ENCODE data around the gene MRPL4.

The MRPL4 gene

DNA sequence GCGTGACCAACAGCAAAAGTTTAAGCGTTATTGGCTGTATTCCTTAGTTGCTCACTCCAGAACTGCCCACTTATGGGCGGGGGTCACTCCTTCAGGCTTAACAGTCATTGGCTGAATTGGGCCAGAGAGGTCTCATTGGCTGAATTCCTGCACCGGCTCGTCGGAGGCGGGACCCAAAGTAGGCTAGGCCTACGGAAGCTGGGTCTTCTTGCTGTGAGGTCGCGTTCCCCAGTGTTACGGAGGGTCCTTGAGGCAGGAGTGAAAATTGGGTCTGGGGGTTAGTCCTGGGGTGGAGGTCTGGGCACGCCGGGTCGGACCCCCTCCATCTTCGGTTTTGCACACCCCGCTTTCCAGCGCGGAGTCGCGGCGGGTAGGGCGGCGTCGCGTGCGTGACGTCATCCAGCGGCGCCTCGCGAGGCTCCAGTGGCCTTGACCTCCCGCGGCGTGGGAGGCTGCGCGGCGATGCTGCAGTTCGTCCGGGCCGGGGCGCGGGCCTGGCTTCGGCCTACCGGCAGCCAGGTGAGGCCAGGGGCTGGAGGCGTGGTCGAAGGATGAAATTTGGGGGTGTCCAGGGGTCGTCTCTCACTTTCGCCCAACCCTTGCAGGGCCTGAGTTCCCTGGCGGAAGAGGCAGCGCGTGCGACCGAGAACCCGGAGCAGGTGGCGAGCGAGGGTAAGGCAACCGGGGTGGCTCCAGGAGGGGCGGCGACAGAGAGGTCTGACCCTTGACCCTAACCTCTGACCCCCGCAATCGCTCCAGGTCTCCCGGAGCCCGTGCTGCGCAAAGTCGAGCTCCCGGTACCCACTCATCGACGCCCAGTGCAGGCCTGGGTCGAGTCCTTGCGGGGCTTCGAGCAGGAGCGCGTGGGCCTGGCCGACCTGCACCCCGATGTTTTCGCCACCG, at the start of gene MRPL4:
MRPL4 (plus strand) TSS at position 423 of the 903 bp plus-strand sequence; CDS start at position 463, 40 bp downstream.
- DNase-seq = peak; percentile 98 to 99

DNA sequence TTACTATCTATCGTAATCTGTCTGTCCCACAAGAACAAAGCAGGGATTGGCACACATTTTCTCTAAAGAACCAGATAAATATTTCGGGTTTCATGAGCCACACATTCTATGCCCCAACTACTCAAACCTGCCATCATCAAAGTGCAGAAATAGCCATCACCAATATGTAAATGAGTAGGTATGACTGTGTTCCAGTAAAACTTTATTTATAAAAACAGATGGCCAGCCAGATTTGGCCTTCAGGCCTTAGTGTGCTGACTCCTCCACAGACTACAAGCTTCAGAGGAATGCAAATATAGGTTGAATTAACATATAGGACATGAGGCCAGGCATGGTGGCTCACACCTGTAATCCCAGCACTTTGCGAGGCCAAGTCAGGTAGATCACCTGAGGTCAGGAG, 48.3 kb upstream of the MRPL4 start:
- DNase-seq = no peak

DNA sequence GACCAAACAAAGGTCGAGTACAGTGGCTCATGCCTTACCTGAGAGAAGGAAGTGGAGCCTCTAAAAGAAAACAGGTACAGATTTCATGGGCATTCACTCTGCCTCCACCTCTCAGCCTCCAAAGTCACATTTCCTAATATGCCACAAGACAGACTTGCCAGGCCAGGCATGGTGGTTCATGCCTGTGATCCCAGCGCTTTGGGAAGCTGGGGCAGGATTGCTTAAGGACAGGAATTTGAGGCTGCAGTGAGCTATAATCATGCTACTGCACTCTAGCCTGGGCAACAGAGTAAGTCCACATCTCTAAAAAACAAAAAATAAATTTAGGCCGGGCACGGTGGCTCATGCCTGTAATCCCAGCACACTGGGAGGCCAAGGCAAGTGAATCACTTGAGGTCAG, 46.4 kb upstream of the MRPL4 start:
- no peak for DNase-seq

DNA sequence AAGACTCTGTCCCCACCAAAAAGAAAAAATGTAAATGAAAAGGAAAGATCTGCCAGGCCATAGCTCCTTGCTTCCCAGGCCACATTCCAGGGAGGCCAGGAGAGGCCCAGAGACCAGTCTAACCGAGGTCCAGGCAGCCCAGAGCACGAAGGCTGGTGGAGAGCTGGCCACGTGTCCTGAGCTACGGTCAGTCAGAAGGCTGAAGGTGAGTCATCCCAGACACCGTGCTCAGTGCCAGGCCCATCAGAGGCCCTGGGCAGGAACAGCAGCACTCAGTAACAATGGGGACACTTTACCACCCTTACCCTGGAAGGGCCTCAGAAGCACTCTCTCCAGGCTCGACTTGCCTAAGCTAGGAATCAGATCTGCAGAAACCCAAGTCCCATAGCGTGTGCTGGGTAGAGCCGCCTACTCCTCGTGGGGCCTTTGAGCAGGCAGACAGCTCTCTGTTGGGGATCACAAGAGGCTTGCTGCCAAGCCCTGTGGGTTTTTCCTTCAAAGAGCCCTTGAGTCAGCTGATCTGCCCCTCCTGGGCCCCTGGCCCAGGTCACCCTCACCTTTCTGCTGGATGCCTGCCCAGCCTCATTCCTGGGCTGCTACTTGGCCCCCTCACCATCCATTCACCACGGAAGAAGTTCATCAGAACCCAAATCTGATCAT, 45.7 kb upstream of the MRPL4 start:
- no peak for DNase-seq

DNA sequence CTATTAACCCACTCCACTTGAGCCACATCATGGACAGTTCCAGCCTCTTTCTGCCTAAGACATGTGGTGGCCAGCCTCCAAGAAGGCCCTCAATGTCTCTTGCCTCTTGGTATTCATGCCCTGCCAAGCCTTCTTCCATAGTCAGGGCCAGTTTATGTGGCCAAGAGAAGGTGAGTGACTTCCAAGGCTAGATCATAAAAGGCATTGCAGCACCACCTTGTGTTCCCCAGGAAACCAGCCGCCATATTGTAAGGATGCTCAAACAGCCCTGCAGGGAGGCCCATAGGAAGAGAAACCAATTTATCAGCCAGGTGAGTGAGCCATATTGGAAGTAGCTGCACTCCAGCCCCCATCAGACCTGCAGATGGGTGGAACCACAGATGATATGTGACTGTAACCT, 45.0 kb upstream of the MRPL4 start:
- DNase-seq = no peak

DNA sequence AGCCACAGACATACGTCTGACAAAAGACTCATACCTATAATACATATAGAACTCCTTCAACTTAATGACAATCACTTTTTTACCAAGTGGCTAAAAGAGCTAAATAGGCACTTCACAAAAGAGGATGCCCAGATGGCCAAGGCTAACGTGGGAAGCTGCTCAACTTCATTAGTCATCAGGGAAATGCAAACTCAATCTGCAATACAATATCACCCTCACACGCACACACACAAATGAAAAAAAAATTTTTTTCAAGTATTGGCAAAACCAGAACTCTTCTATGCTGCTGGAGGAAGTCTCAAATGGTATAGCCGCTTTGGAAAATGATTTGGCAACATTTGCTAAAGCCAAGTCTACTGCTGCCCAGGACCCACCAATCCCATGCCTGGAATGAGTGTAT, 42.7 kb upstream of the MRPL4 start:
- no peak for DNase-seq

DNA sequence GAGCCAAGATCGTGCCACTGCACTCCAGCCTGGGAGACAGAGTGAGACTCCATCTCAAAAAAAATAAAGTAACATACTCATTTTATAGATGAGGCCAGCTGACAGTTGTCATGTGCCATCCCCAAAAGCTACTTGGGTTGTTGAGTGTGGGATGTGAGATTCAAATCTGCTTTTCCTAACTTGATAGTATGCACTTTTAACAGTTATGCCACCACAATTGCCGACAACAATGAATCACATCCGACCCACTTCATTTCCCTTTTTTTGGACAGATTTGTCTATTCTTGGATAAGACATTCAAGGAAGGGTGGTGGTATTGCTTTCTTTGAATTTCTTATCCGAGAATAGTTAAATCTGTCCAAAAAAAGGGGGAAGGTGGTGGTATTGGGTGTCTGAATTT, 41.0 kb upstream of the MRPL4 start:
- DNase-seq = peak in 1 of 2 experiments; percentile 10

DNA sequence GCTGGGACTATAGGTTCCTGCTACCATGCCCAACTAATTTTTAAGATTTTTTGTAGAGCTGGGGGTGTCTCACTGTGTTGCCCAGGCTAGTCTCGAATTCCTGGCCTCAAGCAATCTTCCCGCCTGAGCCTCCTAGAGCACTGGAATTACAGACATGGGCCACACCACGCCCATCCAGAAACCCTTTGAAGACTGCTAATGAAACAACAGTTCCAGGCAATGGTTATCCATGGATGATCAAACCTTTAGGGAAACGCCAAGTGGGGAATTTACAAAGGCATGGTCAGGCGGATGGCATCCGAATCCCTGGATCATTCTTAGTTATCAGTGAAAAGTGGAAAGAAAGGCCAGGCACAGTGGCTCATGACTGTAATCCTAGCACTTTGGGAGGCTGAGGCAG, 40.3 kb upstream of the MRPL4 start:
- no peak for DNase-seq

DNA sequence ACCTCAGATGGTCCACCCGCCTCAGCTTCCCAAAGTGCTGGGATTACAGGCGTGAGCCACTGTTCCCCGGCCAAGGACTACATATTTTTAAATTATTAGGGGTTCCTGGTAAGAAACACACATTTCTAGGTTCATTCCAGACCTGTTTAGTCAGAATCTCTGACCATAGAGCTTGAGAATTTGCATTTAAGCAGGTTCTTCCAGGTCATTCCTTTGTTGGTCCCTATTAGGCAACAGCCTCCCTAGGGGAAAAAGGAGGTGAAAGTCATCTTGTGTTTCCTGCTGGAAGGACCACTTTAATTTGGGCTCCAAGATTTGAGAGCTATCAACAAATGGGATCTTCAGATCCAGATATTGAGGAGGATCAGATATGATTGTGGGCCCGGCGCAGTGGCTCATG, 37.2 kb upstream of the MRPL4 start:
- no peak for DNase-seq

DNA sequence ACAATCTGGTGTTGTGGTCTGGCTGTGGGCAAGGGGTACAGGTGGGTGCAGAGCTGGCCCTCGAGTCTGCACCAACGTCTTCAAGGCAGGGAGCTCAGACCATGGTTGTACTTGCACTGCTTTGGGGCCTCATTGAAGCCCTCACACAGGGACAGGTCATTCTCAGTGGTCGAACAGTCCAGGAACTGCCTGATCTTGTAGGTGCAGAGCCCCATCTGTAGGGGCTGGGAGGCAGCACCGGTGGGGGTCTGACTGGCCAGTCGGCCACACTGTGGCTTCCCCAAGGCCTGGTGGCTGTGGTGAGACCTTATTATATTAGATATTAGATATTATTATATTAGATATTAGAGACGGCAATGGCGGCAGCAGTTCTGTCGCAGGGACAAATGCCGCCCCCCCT, 34.9 kb upstream of the MRPL4 start:
- no peak for DNase-seq

DNA sequence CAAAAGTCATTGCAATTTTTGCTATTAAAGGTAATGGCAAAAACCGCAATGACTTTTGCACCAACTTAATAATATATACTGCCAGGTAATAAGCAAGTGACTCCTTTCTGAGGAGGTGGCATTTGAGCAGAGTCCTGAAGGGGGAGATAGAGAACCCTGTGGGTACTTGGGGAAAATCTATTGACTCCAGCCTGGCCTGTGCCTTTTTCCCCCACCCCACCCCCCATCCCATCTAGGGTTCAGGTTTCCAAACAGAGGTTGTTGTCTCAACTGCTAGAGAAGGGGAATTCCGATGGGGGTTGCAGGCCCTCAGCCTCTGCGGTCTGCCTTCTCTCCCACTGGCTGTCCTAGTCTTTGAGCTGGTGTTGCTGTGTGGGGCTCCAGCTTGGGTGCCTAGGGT, 32.3 kb upstream of the MRPL4 start:
- DNase-seq = peak; percentile 48 to 53

DNA sequence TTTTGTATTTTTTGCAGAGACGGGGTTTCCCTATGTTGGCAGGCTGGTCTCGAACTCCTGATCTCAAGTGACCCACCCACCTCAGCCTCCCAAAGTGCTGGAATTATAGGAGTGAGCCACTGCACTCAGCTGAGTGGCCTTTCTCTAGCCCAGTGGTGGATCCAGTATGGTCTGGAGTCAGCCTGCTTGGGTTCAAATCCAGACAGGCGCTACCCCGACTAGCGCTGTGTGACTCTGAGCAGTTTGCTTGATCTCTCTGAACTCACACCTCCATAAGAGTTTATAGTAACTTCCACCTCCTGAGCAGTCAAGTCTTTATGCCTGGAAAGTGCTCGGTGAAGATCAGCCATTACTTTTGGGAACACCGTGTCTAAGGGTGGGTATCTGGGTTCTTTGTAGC, 31.3 kb upstream of the MRPL4 start:
- no peak for DNase-seq

DNA sequence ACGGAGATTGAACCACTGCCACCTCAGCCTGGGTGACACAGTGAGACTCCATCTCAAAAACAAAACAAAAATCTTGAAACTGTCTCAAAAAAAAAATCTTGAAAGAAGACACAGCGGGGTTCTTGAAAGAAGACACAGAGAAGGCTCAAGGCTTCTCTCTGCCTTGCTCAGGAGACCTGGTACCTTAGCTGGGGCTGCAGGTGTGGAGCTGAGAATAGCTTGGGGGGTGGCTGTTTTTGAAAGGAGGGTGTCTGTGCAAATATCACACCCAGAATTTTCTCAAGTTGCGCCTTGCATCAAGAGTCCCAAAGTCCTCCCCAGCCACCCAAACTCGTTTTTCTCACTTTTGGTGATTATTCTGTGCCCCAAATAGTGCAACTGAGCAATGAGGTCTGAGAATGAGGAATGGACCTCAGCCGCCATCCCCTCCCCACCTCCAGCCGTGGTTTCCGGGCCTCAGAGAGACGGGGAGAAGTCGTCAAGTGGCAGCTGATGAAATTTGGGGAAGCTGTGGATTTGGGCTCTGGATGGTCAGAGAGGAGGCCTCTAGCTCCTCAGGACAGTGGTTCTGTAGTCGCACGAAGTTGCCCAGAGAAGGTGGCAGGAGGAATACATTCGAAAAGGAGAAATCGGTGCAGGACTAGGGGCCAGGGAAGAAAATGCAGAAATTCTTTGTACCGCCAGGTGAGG, 29.7 kb upstream of the MRPL4 start:
- DNase-seq = peak in 1 of 2 experiments; percentile 34

DNA sequence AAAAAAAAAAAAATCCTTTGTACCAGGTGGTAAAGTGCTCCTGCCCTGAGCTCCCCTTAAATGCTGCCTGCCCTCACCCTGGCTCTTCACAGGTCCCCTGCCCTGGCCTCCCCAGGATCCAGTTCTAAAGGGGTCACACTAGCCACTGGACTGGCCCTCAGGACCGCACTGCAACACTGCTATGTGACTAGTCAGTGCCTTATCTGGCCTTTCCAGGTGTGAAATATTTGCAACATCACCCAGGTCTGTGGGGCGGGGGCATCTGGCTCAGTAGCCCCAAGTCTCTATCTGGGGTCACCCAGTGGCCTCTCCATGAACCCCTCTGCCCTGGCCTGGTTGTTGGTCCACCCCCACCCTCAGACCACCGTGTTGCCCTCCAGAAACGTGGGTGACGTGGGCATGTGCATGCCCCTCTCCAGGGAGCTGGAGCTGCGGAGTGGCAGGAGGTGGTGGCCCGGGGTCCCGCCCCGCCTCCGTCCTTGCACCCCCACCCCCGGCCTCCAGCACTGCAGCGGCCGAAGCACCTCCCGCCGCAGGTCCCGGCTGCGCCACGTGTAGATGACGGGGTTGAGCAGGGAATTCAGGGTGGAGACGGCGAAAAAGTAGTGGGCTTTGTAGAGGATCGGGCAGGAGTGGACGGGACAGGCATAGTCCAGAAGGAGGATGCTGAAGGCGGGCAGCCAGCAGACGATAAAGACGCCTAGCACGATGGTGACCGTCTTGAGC, 28.4 kb upstream of the MRPL4 start:
- no peak for DNase-seq

DNA sequence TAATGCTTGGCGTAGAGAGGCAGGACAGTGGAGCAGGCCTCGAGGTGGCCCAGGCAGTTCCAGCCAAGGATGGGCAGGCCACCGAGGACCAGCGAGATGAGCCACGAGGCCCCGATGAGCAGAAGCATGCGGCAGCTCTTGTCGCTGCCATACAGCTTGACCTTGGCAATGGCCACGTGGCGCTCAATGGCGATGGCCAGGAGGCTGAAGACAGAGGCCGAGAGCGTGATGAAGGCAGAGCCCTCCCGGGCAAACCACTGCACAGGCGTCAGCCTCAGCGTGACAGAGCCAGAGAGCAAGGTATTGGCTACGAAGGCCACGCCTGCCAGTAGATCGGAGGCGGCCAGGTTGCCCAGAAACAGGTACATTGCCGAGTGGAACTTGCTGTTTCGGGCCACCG, 27.7 kb upstream of the MRPL4 start:
- DNase-seq = no peak

DNA sequence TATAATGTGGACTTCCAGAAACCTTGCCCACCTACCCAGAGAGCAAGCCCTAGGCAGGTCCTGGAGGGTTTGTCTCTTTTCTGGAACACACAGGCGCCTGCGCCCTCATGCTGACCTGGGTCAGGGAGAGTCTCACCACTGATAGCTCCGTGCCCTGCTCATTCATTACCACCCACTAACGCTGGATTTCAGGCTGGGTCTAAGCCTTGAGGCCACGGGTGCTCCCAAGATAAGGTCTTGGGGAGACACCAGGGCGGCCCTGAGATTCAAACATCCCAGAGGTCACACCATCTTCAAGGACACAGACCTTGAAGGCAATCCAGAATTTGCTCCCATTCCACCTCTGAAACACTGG, 26.0 kb upstream of the MRPL4 start:
- no peak for DNase-seq

DNA sequence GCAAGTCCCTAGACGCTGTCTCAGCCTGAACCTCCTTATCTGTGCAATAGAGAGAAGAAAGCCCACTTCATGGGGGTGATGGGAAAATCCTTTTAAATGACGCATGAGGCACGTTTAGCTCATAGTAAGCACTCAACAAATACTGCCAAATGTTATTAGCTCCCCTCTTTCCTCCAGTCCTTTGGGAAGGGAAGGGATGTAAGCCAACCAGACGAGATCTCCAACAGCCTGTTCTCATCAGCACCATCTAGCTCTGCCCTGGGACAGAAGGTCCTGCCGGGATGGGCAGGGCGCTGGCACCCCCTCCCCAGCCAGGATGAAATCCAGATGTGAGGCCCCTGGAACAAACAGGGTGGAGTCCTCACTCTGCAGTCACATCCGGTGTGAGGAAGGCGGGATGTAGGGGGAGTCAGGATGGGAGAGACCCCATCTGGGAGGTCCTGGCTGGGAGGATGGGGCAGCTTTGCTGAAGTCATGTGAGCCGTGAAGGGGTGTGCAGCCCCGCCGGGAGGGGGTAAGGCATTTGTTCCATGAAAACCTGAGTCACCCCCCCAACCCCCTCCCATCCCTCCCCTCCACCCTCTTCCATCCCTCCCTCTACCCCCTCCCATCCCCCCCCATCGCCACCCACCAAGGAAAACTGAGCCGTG, 25.5 kb upstream of the MRPL4 start:
- no peak for DNase-seq

DNA sequence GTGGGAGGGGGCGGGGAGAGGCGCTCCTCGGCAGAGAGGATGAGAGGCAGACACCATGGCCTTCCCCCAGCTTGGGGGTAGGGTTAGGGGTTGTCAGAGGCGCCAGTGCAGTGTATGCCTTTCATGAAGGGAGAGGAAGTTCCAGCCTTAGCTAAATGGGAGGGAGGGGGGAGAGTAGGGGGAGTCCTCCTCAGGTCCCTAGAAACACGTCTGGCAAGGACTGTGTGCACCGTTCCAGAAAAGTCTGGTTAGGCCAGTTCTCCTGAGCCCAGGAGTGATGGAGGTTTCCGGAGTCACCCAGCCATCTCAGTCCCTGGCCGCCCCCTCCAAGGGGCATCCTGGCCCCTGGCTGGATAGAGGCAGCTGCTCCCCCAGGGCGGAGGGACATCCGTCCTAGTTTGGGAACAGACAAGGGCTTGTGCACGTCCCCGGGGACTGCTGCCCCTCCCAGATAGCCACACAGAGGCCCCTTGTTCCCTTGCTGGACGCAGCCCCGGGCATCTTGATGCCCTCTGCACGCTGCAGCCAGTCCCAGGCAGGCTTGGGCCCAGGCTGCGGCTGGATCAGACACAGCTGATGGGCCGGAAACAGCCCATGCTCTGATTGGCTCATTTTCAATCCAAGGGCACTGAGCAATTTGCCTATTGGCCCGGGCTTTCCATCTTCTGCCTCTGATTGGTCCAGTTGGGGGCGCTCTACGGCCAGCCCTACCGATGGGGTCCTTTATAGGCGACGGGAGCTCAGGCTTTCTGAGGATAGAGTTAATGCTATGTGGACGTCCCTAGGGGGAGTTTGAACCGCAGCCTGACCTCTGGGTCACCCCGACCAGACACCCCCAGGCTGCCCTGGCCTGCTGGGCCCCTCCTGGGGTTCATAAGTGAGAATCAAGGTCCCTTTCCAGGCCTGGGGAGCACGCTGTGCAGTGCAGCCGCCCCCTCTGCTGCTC, 24.7 kb upstream of the MRPL4 start:
- no peak for DNase-seq

DNA sequence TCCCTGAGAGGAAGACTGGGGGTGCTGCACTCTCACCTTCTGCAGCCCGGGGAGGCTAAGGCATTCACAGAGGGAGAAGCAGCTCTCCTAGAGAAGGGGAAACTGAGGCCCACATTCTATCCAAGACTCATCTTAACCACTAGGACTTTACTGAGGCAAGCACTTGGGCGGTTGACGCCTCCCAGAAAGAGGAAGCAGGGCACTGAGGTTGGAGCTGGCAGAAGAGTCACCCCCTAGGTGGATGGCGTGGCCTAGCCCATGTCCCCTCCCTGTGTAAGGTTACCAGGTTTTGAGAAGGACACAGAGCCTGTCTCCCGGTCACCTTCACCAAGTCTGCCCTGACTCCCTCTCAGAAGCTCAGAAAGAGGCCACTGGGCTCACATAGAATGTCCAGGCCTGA, 23.6 kb upstream of the MRPL4 start:
- DNase-seq = peak in 1 of 2 experiments; percentile 41

DNA sequence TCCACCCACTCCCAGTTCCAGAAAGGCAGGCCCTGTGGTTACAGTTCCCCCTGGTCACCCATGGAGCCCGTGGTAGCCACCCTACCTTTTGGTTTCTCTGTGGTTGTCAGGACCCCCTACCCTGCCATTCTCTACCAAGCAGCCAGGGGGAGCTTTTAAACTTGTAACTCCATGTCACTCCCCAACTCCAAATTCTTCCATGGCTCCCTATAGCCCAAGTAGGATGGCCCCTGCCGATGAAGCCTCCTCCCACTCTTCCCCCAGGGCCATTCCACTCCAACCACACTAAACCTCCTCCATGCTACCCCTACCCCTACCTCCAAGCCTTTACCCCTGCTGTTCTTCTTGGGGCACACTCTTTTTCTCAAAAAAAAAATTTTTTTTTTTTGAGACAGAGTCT, 23.1 kb upstream of the MRPL4 start:
- peak; percentile 40 to 52 for DNase-seq

DNA sequence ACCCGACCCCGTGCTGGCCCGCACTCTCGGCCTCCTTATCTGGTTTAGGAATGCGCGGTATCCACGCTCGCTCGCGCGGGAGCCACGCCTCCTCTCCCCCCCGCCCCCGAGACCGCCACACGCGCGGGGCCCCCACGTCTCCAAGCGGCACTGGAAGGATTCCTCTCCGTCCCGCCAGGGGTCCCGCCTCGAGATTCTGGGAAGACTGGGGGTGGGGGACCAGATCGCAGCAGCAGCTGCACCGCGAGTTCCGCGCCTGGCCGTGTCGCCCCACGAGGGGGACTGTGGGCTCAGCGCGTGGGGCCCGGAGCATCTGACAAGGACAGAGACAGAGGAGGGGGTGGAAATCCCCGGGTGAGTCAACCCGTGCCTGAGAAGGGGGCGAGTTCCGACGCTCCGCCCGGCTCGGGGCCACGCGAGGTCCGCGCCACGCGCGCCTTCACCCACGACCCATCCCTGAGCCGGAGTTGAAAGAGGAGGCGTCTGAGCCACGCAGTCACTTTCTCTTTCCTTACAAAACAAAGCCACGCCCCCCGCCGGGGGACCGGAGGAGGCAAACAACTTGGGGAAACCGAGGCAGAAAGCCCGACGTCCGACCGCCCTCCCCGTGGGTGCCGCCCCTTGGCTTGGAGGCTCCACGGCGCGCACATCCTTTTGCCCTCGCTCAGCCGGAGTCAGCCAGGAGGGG, 21.7 kb upstream of the MRPL4 start:
- DNase-seq = no peak

Data from Kasumi-1 (cell line).